ENCODE results near the gene SERPINB8. TPM values are rescaled to one million over a fixed set of nuclear protein-coding genes. Genes with fewer than 3 reads are reported as not detected.
A peak's percentile ranks its signal among the peaks of the same experiment; 100 is the strongest.

SERPINB8 gene
- total and polyA plus RNA-seq, 2 of the 13 experiments (the other 11 are each of a cell fraction or from before 2014, with no cell fraction given), result 0.95 to 2.2 TPM

DNA sequence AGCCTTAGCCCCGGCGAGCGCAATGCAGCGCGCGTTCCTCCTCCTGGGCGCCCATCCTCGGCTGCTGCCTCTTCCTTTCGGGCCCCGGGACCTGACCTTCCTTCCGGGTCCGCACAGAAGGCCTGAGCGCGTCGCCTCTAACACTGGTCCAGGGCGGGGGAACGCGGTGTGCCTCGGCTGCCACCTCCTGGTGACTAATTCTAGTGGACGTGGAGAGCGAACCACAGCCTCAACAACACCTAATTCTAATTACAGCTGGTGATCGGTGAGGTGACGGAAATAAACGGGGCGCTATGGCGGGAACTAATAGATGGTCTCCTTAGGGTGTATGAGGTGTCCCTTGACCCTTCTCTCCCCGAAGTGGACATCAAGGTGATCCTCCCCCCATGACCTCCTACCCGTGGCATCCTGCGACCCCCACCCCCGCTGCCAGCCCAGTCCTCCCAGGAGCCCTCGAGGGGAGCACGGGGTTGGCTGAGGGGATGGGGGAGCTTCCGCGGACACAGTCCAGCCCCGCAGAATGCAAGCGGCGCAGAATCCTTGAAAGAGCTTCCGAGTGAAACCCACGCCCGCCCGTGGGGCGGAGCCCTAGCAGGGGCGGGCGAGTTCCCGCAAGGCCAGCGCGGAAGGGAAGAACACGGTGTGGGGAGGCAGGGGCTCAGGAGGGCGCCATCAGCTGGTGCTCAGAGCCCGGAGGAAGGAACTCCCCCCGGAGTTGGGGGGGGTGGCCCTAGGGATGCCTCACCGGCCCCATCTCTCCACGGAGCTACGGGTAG lies 33.5 kb upstream of the SERPINB8 start (continued):
- no peak for TF ChIP-seq PITX1 (CRISPR knock-in tag; IDR thresholded peaks at IDR 0.05)
- TF ChIP-seq, protein P1, sequence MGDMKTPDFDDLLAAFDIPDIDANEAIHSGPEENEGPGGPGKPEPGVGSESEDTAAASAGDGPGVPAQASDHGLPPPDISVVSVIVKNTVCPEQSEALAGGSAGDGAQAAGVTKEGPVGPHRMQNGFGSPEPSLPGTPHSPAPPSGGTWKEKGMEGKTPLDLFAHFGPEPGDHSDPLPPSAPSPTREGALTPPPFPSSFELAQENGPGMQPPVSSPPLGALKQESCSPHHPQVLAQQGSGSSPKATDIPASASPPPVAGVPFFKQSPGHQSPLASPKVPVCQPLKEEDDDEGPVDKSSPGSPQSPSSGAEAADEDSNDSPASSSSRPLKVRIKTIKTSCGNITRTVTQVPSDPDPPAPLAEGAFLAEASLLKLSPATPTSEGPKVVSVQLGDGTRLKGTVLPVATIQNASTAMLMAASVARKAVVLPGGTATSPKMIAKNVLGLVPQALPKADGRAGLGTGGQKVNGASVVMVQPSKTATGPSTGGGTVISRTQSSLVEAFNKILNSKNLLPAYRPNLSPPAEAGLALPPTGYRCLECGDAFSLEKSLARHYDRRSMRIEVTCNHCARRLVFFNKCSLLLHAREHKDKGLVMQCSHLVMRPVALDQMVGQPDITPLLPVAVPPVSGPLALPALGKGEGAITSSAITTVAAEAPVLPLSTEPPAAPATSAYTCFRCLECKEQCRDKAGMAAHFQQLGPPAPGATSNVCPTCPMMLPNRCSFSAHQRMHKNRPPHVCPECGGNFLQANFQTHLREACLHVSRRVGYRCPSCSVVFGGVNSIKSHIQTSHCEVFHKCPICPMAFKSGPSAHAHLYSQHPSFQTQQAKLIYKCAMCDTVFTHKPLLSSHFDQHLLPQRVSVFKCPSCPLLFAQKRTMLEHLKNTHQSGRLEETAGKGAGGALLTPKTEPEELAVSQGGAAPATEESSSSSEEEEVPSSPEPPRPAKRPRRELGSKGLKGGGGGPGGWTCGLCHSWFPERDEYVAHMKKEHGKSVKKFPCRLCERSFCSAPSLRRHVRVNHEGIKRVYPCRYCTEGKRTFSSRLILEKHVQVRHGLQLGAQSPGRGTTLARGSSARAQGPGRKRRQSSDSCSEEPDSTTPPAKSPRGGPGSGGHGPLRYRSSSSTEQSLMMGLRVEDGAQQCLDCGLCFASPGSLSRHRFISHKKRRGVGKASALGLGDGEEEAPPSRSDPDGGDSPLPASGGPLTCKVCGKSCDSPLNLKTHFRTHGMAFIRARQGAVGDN (CRISPR knock-in tag; IDR thresholded peaks at IDR 0.05), result peak; percentile 49
- 0 out of 2 replicates have a peak, but pooled peaks have one; percentile 32 for TF ChIP-seq CBX5 (CRISPR knock-in tag; IDR thresholded peaks at IDR 0.05; ENCODE audit: borderline replicate concordance)
- TF ChIP-seq SMC3 (IDR thresholded peaks at IDR 0.05; ENCODE audit: low read length), result peak; percentile 34; the same call in 1 of the 2 replicates
- TF ChIP-seq, protein P2, sequence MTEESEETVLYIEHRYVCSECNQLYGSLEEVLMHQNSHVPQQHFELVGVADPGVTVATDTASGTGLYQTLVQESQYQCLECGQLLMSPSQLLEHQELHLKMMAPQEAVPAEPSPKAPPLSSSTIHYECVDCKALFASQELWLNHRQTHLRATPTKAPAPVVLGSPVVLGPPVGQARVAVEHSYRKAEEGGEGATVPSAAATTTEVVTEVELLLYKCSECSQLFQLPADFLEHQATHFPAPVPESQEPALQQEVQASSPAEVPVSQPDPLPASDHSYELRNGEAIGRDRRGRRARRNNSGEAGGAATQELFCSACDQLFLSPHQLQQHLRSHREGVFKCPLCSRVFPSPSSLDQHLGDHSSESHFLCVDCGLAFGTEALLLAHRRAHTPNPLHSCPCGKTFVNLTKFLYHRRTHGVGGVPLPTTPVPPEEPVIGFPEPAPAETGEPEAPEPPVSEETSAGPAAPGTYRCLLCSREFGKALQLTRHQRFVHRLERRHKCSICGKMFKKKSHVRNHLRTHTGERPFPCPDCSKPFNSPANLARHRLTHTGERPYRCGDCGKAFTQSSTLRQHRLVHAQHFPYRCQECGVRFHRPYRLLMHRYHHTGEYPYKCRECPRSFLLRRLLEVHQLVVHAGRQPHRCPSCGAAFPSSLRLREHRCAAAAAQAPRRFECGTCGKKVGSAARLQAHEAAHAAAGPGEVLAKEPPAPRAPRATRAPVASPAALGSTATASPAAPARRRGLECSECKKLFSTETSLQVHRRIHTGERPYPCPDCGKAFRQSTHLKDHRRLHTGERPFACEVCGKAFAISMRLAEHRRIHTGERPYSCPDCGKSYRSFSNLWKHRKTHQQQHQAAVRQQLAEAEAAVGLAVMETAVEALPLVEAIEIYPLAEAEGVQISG (CRISPR knock-in tag; IDR thresholded peaks at IDR 0.05), result peak; percentile 73
- TF ChIP-seq TSC22D2 (CRISPR knock-in tag; IDR thresholded peaks at IDR 0.05; ENCODE audit: borderline replicate concordance), result no peak
- TF ChIP-seq SOX6 (IDR thresholded peaks at IDR 0.05), result no peak
- TF ChIP-seq SOX6 (CRISPR knock-in tag; IDR thresholded peaks at IDR 0.05), result peak; percentile 13; the same call in 1 of the 2 replicates
- peak; percentile 80 for TF ChIP-seq GABPB1 (CRISPR knock-in tag; IDR thresholded peaks at IDR 0.05)
- TF ChIP-seq KDM2A (CRISPR knock-in tag; IDR thresholded peaks at IDR 0.05; ENCODE audit: borderline replicate concordance, low read depth), result peak; percentile 79; the same call in 1 of the 2 replicates
- TF ChIP-seq, protein P3, sequence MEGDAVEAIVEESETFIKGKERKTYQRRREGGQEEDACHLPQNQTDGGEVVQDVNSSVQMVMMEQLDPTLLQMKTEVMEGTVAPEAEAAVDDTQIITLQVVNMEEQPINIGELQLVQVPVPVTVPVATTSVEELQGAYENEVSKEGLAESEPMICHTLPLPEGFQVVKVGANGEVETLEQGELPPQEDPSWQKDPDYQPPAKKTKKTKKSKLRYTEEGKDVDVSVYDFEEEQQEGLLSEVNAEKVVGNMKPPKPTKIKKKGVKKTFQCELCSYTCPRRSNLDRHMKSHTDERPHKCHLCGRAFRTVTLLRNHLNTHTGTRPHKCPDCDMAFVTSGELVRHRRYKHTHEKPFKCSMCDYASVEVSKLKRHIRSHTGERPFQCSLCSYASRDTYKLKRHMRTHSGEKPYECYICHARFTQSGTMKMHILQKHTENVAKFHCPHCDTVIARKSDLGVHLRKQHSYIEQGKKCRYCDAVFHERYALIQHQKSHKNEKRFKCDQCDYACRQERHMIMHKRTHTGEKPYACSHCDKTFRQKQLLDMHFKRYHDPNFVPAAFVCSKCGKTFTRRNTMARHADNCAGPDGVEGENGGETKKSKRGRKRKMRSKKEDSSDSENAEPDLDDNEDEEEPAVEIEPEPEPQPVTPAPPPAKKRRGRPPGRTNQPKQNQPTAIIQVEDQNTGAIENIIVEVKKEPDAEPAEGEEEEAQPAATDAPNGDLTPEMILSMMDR (CRISPR knock-in tag; IDR thresholded peaks at IDR 0.05), result peak; percentile 89
- peak; percentile 63; the same call in 1 of the 2 replicates for TF ChIP-seq ZFX (CRISPR knock-in tag; IDR thresholded peaks at IDR 0.05; ENCODE audit: low read depth)
- TF ChIP-seq RNF2 (conservative IDR thresholded peaks at IDR 0.05; ENCODE audit: low read depth), result no peak
- no peak for TF ChIP-seq XBP1 (CRISPR knock-in tag; IDR thresholded peaks at IDR 0.05)
- peak; percentile 69 for TF ChIP-seq RAD21 (CRISPR knock-in tag; IDR thresholded peaks at IDR 0.05)
- TF ChIP-seq, protein P4, sequence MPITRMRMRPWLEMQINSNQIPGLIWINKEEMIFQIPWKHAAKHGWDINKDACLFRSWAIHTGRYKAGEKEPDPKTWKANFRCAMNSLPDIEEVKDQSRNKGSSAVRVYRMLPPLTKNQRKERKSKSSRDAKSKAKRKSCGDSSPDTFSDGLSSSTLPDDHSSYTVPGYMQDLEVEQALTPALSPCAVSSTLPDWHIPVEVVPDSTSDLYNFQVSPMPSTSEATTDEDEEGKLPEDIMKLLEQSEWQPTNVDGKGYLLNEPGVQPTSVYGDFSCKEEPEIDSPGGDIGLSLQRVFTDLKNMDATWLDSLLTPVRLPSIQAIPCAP (CRISPR knock-in tag; IDR thresholded peaks at IDR 0.05; ENCODE audit: low read depth), result no peak
- TF ChIP-seq GABPA (IDR thresholded peaks at IDR 0.05; ENCODE audit: low read depth, low read length), result peak; percentile 27; the same call in 1 of the 2 replicates
- peak; percentile 47; the same call in 1 of the 2 replicates for TF ChIP-seq GABPA (CRISPR knock-in tag; IDR thresholded peaks at IDR 0.05; ENCODE audit: low read depth)
- no peak for TF ChIP-seq ARNT (IDR thresholded peaks at IDR 0.05)
- peak; percentile 33; the same call in 1 of the 2 replicates for TF ChIP-seq ZNF788 (CRISPR knock-in tag; IDR thresholded peaks at IDR 0.05; ENCODE audit: borderline replicate concordance)
- 0 out of 2 replicates have a peak, but pooled peaks have one; percentile 17 for TF ChIP-seq FOSL2 (CRISPR knock-in tag; IDR thresholded peaks at IDR 0.05)
